Smooth muscle cell (in vitro differentiated cells): ENCODE measurements around the gene TUBA3D. TPM values are rescaled to one million over a fixed set of nuclear protein-coding genes. Genes with fewer than 3 reads are reported as not detected.
"Not testable (repeated sequence)": the region's sequence is repeated elsewhere in the genome, so short reads cannot be mapped to it uniquely, and the experiment has no call there.

ENCODE experiments used
- DNase-seq: peaks from one replicate; lab custom pipeline; 2025; ENCODE audit not compliant: unreplicated experiment; lab: John Stamatoyannopoulos, UW
- H2AFZ ChIP-seq: fragments of 200-600 bp; sonication (generic); 2 replicates; pipeline ENCODE4 v1.6.0; 2016; ENCODE audit warnings: antibody characterized with exemption, low read depth, mild to moderate bottlenecking
- H3F3A ChIP-seq: fragments of 200-600 bp; sonication (generic); 2 replicates; pipeline ENCODE4 v1.6.0; 2017; ENCODE audit warnings: antibody characterized with exemption, low read depth
- H3K27ac ChIP-seq: fragments of 200-600 bp; sonication (generic); 2 replicates; pipeline ENCODE4 v1.5.1; 2016; ENCODE audit warnings: low read depth, mild to moderate bottlenecking
- H3K27me3 ChIP-seq: fragments of 200-600 bp; sonication (generic); 2 replicates; pipeline ENCODE4 v1.6.1; 2016; ENCODE audit warnings: low read depth, mild to moderate bottlenecking
- H3K36me3 ChIP-seq: fragments of 200-600 bp; sonication (generic); 2 replicates; pipeline ENCODE4 v1.5.1; 2016; ENCODE audit warnings: low read depth
- H3K4me1 ChIP-seq: fragments of 200-600 bp; sonication (generic); 2 replicates; pipeline ENCODE4 v1.5.1; 2016; ENCODE audit warnings: low read depth
- H3K4me2 ChIP-seq: fragments of 200-600 bp; sonication (generic); 2 replicates; pipeline ENCODE4 v1.6.0; 2016; ENCODE audit warnings: mild to moderate bottlenecking
- H3K4me3 ChIP-seq: fragments of 200-600 bp; sonication (generic); 2 replicates; pipeline ENCODE4 v1.5.1; 2016; ENCODE audit warnings: mild to moderate bottlenecking
- H3K79me2 ChIP-seq: fragments of 200-600 bp; sonication (generic); 2 replicates; pipeline ENCODE4 v1.6.0; 2016; ENCODE audit warnings: low read depth, mild to moderate bottlenecking
- H3K9ac ChIP-seq: fragments of 200-600 bp; sonication (generic); 2 replicates; pipeline ENCODE4 v1.6.0; 2016; ENCODE audit warnings: low read depth
- H3K9me3 ChIP-seq: fragments of 200-600 bp; sonication (generic); replicated peaks from 2 replicates; pipeline ENCODE4 v1.5.1; 2016; ENCODE audit warnings: low read depth
- H4K20me1 ChIP-seq: fragments of 200-600 bp; sonication (generic); 2 replicates; pipeline ENCODE4 v1.6.0; 2016; ENCODE audit warnings: low read depth
- WGBS: methylation state at CpG from one replicate; pipeline ENCODE4 v1.1.7; 2016; ENCODE audit warnings: low lambda C conversion rate; 5-methylcytosine and 5-hydroxymethylcytosine counted together
- polyA plus RNA-seq: library from polyadenylated mRNA; unstranded; fragments of >200 nt; fragmentation: Nextera tagmentation; extraction: Ambion mirVana; gene quantifications from 2 replicates; pipeline ENCODE4 v1.2.1, GENCODE V29; 2016
- total RNA-seq: library from RNA; depleted of rRNA; stranded (reverse); fragments of >200 nt; gene quantifications from 2 replicates; pipeline ENCODE4 v1.2.3, GENCODE V29; 2014
- TF ChIP-seq, protein P1 (sequence below): fragments of 200-600 bp; sonication (generic); IDR thresholded peaks from 2 replicates; pipeline ENCODE4 v1.5.1; 2017; ENCODE audit warnings: borderline replicate concordance, mild to moderate bottlenecking, antibody characterized with exemption; ENCODE audit not compliant: insufficient read depth, poor library complexity, severe bottlenecking

TUBA3D gene
- total and polyA plus RNA-seq, 2 experiments from 2014 or later = 0.14 TPM; not detected in 1

- no peaks in the 10 kb centered on the region for H3K9me3 ChIP-seq
- H3K79me2 ChIP-seq = no peaks in the 10 kb centered on the region
- H3K9ac ChIP-seq = no peak overlapping the region
- H3K4me3 ChIP-seq = no peak overlapping the region
- no peak overlapping the region for H3K4me2 ChIP-seq
- peaks cover 4% of the 10 kb centered on the region for H3K4me1 ChIP-seq
- no peak overlapping the region for H2AFZ ChIP-seq
- 88% methylated on average over 9 of the region's 9 CpGs for WGBS
- no peaks in the 10 kb centered on the region for H3F3A ChIP-seq
- DNase-seq = no peak
- H4K20me1 ChIP-seq = no peaks in the 10 kb centered on the region
- H3K36me3 ChIP-seq = no peaks in the 10 kb centered on the region
- no peaks in the 10 kb centered on the region for H3K27me3 ChIP-seq
- TF ChIP-seq, protein P1, sequence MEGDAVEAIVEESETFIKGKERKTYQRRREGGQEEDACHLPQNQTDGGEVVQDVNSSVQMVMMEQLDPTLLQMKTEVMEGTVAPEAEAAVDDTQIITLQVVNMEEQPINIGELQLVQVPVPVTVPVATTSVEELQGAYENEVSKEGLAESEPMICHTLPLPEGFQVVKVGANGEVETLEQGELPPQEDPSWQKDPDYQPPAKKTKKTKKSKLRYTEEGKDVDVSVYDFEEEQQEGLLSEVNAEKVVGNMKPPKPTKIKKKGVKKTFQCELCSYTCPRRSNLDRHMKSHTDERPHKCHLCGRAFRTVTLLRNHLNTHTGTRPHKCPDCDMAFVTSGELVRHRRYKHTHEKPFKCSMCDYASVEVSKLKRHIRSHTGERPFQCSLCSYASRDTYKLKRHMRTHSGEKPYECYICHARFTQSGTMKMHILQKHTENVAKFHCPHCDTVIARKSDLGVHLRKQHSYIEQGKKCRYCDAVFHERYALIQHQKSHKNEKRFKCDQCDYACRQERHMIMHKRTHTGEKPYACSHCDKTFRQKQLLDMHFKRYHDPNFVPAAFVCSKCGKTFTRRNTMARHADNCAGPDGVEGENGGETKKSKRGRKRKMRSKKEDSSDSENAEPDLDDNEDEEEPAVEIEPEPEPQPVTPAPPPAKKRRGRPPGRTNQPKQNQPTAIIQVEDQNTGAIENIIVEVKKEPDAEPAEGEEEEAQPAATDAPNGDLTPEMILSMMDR = no peak
- no peak overlapping the region for H3K27ac ChIP-seq
Measured at GRCh38 chr2:131509615-131510014, 33.7 kb downstream of the TUBA3D start.

DNA sequence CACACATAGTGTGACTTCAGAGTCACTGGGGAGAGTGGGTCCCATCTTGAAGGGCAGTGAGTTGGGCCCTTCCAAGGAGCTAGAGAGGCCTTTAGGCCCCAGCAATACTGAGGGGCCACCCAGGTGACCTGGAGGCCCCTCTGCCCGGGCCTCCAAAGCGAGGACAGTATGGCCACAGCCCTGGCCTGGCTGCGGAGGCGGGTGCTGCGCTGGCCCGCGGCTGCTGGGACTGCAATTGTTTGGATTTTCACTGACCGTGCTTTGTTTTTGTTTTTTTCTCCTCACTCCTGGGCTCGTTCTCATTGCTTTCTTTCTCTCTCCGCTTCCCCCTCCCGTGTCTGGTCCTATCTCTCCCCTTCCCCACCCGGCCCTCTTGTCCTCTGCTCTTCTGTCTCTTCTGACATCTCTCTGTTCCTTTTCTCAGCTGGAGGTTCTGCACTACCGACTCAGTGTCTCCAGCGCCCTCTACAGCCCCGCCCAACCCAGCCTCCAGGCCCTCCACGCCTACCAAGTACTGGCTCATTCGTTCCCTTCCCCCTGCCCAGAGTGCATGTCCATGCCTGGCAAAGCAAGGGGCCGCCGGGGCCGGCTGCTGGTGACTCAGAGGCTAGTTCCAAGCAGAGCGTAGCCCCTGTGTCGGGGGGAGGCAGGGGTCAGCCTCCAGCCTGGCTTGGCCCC is 35.5 kb downstream of the TUBA3D start:
- H3K36me3 ChIP-seq, H3F3A ChIP-seq, H3K27me3 ChIP-seq, H4K20me1 ChIP-seq, H3K9ac ChIP-seq, H3K79me2 ChIP-seq, H3K9me3 ChIP-seq, H3K4me1 ChIP-seq, H3K4me3 ChIP-seq, H2AFZ ChIP-seq: not testable (repeated sequence)
- Histone ChIP-seq H3K4me2 (peak overlapping the region; percentile 48), H3K27ac (peak overlapping the region; percentile 56)
- peak; percentile 62 for DNase-seq
- WGBS = 40% methylated on average over 14 of the region's 22 CpGs

DNA sequence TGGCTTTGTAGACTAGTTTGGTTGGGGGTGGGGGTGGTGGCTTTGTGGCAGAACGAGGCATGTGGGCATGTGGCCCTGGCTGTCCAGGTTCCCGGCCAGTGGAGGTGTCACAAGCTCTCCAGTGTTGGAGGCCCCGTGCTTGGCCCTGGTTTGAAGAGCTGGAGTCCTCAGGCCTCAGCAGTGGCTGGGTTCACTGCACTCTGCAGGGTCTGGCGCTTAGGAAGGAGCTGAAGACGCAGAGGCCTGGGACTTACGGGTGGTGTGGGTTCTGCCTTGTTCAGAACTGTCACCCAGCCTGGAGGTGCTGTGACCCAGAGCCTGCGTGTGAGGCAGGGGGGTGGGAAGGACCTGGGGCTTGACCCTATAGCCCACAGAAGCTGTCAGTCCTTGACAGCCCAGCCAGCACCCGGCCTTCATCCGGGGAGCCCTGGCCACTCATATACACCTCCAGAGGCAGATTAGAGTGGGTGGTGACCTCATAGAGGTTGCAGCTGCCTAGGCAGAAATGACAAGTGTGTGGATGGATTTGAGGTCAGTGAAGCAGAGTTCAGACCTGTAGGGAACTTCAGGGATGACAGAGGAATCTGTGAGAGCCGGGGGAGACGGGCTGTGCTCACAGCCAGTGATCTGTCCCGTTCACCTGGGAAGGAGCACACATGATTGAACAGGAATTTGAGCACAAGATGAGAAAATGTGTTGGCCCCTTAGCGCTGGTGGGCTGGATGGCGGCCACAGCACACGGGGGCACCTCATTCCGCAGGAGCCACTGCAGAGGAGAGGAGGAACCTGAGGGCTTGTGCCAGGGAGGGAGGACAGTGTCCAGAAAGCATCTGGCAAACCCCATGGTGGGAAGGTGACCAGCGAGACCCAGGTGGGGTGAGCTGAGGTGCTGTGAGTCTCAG is 36.3 kb downstream of the TUBA3D start:
- H3K27me3 ChIP-seq, H3K79me2 ChIP-seq, H3K4me1 ChIP-seq, DNase-seq, H3K9ac ChIP-seq, H4K20me1 ChIP-seq, H3K9me3 ChIP-seq, H3F3A ChIP-seq, H3K4me3 ChIP-seq, H3K4me2 ChIP-seq, H2AFZ ChIP-seq, H3K36me3 ChIP-seq: not testable (repeated sequence)
- H3K27ac ChIP-seq = peak overlapping the region; percentile 56
- 58% methylated on average over 17 of the region's 17 CpGs for WGBS

DNA sequence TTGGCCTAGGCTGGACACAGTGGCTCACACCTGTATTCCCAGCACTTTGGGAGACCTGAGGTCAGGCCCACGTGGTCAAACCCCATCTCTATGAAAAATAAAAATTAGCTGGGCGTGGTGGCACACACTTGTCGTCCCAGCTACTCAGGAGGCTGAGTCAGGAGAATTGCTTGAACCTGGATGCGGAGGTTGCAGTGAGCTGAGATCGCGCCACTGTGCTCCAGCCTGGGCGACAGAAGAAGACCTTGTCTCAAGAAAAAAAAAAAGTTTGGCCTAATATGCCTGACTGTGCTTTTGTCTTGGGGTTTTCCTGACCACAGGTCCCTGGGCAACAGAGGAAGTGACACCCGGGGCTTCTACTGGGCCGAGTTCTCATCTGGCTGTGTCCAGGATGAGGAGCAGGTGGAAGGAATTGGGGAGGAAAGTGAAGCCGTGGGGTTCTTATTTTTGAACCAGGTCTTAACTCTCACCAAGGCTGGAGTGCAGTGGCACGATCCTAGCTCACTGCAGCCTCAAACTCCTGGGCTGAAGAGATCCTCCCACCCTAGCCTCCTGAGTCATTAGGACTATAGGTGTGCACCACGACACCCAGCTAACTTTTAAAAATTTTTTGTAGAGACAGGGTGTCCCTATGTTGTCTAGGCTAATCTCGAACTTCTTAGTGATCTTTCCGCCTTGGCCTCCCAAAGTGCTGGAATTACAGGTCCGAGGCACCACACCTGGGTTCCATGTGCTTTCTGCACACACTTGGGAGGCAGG is 38.7 kb downstream of the TUBA3D start:
- 87% methylated on average over 15 of the region's 15 CpGs for WGBS
- H2AFZ ChIP-seq, H3K4me3 ChIP-seq, H3K4me2 ChIP-seq, H3F3A ChIP-seq, H3K79me2 ChIP-seq, H3K9me3 ChIP-seq, H3K36me3 ChIP-seq, DNase-seq, H4K20me1 ChIP-seq, H3K27me3 ChIP-seq, H3K27ac ChIP-seq, H3K4me1 ChIP-seq, H3K9ac ChIP-seq: not testable (repeated sequence)

- H2AFZ ChIP-seq, H3K9ac ChIP-seq, H3K27ac ChIP-seq, H3K4me3 ChIP-seq, H3K27me3 ChIP-seq, H3K4me1 ChIP-seq, DNase-seq, H3K79me2 ChIP-seq, H3K9me3 ChIP-seq, H3K4me2 ChIP-seq, H4K20me1 ChIP-seq, H3F3A ChIP-seq, H3K36me3 ChIP-seq: not testable (repeated sequence)
- WGBS = 95% methylated on average over 14 of the region's 14 CpGs
Measured at GRCh38 chr2:131515235-131515634, 39.3 kb downstream of the TUBA3D start.
